SU-DHL-6 (cell line): ENCODE data around the gene WFIKKN1.

ENCODE experiments used
- CTCF ChIP-seq: fragments of 200-600 bp; sonication (generic); IDR thresholded peaks from one replicate; pipeline ENCODE4 v1.5.1; 2017; ENCODE audit warnings: antibody characterized with exemption, mild to moderate bottlenecking, low read length, moderate library complexity; ENCODE audit not compliant: insufficient read depth, poor library complexity, severe bottlenecking
- EZH2phosphoT487 ChIP-seq: fragments of 200-600 bp; sonication (generic), shearing (Covaris generic); conservative IDR thresholded peaks from 2 replicates; pipeline ENCODE4 v1.6.1; 2018; ENCODE audit warnings: mild to moderate bottlenecking, antibody characterized with exemption, low read length, moderate library complexity, mixed read lengths

GRCh38 chr16:677316-678190 is 46.8 kb downstream of the WFIKKN1 start:
- TF ChIP-seq CTCF (no peak), EZH2phosphoT487 (no peak)
